ENCODE results near the gene CHAT. TPM values are rescaled to one million over a fixed set of nuclear protein-coding genes. Genes with fewer than 3 reads are reported as not detected.

CHAT gene
- polyA plus RNA-seq, 4 donors = not detected

DNA sequence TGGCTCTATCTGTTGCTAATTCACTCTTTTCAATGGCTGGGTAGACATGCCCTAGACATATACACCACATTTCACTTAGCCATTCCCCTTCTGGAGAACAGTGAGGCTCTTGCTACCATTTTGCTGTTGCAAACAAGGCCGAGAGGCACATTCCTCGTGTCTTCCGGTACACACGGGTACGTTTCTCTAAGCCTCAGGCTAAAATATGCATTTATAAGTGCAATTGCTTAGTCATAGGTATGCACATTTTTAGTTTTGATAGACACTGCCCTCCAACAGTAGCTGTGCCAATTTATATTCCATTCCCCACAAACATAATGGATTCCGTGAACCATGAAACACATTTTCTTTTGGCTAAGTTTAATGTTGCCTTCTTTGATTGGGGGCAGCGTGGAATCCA is 13.2 kb downstream of the CHAT start:
- no peak for DNase-seq (ENCODE audit: low read depth in 4 of 4, low spot score in 2 of 4)

DNA sequence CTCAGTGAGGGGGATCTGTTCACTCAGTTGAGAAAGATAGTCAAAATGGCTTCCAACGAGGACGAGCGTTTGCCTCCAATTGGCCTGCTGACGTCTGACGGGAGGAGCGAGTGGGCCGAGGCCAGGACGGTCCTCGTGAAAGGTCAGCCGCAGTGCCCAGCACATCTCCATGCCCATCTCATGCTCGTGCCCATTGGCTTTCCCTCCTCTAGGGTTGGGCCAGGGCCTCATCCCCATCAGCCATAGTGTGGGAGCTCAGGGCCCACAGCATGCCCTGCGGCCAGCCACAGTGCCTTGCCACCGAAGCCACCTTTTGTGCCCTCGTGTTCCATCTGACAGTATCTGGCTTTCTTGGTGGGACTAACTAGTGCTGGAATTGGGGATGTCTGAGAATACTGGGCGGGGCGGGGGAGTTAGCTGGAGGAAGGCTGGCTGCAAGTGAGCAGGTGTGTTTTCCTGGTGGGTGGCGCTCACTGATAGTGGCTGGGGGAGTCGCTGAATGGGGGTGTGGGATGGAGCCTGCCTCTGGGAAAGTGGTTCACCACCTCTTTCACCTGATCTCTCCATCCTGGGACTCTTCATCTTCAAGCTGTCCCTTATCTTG is 13.9 kb downstream of the CHAT start:
- DNase-seq (ENCODE audit: low read depth in 4 of 4, low spot score in 2 of 4) = no peak

DNA sequence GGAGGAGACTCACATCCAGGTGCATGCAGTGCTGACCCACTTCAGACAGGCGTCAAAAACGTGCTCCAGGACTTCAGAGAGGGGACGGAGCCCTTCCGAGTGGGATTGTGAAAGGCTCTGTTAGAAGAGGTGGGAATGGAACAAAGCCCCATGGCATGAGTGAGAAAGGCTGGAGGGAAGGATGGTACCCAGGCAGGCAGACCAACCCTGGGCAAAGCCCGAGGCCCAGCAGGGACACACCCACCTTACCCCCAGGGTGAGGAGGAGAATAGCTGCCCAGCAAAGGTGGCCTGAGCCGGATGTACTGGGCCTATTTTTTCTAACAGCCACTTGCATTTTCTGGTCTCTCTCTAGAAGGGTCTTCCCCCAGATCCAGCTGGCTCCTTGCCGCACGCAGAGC is 14.8 kb downstream of the CHAT start:
- DNase-seq (ENCODE audit: low read depth in 4 of 4, low spot score in 2 of 4) = no peak

DNA sequence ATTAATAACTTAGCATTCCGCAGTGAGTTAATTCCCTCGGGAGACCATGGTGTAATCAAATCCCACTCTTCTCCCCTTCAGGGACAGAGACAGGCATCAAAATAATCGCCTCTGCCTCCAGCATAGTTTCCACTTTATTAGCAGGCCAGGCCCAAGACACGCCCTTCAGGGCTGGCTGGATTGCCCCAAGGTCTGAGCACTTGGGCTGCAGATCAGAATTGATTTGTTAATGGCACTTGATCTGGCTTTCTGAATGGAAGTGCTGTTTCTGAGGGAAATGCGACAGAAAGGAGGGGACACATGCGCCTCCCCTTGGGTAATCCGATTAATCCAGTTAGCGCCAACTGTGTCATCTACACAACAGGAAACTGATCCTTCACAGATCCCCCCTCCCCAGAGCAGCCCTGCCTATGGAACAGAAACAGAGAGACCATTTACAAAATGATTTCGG is 15.6 kb downstream of the CHAT start:
- DNase-seq (ENCODE audit: low read depth in 4 of 4, low spot score in 2 of 4) = no peak

DNA sequence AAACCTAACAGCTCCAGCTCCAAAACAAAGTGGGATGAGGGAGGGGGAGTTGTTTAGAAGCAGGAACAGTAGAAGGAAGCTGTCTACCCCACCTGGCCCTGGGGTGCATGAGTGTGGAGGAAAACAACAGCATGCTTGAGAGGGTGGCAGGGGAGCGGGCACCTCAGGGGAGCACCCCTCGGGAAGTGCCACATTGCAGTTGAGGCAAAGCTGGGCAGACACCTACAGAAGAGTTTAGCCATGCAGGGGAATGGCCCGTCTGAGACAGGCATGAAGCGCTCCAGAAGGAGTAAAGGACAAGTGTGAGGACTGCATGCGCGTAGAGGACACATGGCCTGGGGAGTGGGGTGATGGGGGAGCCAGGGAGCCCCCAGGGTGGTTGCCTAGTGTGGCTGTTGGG is 18.1 kb downstream of the CHAT start:
- no peak for DNase-seq (ENCODE audit: low read depth in 4 of 4, low spot score in 2 of 4)

DNA sequence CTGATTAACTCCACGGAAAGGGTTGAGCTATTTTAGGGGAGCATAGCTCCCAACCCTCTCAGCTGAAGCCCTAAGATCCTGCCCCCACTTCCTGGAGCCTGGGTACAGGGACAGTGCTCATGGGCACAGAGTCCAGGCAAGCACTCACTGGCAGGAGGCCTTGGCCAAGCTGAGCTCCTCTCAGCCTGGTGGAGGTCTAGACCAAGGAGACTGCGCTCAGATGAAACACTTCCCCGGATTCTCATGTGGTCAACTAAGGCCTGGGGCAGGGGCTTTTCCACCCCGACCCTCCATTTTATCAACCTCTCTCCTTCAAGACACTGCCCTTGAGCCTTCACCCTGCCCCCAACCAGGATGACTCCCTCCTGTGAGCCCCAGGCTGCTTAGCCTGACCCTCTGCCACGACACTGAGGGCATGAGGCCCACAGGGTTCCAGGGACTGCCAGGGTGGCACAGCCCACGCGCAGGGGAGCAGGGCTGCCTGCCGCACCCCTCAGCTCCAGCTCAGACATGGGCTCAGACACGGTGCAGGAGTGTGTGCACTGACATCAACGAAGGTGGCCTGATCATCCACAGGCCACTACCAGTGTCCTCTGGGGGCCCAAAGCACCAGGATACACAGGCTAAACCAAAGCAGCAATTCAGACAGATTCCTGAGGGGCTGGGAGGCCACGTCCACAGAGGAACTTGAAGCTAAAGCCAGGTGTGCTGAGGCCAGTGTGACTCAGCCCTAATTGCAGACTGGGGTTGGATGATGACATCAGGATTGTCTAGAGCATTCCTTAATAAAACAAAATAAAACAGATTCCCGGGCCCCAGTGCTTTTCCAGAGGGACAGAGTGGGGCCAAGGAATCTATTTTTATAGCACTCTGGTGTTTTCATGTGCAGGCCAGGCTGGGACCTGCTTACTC is 18.8 kb downstream of the CHAT start:
- no peak for DNase-seq (ENCODE audit: low read depth in 4 of 4, low spot score in 2 of 4)

DNA sequence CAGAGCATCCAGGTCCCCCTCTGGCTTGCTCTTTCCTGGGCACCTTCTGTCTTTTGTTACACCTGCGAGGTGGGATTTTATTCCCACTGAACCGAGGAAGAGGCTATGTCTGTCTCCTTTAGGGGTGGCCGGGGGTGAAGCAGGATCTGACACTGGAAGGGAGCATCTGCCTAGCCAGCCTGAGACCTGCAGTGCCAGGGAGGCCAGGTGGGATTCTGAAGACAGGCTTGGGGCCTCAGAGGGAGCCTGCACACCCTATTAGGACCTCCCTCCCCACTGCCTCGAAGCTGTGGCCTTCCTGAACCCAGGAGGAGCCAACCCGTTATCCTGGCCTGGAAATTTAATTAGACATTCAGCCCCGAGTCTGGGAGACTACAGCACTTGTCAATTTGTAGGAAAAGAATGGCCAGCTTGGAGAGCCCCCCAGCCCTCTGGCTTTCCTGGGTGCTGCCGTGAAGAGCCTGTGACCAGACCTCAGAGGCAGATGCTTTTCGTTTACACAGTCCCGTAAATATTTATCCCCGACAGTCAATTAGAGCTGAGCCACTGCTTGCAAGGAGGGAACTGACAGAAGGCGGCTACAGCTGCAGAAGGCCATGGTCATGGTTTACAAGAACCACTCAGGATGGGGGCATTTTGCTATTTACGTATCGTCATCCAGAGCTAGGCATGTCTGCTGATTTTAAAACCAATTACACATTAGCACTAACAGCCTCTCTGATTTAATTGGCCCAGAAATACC is 19.7 kb downstream of the CHAT start:
- no peak for DNase-seq (ENCODE audit: low read depth in 4 of 4, low spot score in 2 of 4)

DNA sequence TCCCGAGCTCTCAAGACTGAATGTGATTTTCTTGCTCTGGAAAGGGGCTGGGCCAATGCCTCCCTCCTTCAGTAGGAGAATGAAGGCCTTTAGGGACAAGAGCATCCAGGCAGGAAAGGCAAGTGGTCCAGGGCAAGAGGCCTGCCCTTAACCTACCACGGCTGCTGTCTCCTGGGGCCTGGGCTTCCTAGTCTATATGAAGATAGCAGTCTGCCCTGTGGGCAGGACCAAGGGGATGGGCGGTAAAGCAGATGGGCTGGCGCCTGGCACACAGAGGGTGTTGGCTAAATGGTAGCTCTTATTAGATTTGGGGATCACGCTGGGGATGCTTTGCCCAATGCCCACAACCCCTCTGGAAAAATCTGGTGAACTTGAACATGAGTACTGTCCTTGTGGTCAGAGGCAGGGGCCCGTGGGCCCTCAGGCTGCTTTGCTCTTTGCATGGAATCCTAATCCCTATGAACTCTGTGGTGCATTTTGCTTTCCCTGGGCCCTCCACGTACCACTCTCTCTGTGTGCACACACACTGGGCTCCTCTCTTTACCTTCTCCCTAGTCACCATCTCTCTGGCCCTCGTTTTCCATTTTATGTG is 20.3 kb downstream of the CHAT start:
- DNase-seq (ENCODE audit: low read depth in 4 of 4, low spot score in 2 of 4) = no peak

DNA sequence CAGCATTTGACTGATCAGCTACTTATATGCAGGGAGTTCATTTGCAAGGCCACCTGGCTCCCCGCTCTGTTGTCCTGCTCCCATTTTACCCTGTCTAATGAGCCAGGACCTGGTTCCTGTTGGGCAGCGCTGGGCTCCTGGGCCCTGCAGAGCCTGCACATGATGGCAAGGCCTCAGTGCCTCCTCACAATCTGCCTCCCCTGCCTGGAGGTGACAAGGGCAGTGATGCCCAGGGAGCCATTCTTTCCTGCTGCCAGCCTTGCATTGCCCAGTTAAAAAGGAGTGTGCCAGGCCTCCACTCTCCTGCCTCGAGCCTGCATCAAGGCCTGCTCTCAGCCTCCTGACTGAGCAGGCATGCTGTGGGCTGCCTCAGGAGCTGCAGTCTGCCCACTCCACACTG is 28.5 kb downstream of the CHAT start:
- DNase-seq (ENCODE audit: low read depth in 4 of 4, low spot score in 2 of 4) = no peak

DNA sequence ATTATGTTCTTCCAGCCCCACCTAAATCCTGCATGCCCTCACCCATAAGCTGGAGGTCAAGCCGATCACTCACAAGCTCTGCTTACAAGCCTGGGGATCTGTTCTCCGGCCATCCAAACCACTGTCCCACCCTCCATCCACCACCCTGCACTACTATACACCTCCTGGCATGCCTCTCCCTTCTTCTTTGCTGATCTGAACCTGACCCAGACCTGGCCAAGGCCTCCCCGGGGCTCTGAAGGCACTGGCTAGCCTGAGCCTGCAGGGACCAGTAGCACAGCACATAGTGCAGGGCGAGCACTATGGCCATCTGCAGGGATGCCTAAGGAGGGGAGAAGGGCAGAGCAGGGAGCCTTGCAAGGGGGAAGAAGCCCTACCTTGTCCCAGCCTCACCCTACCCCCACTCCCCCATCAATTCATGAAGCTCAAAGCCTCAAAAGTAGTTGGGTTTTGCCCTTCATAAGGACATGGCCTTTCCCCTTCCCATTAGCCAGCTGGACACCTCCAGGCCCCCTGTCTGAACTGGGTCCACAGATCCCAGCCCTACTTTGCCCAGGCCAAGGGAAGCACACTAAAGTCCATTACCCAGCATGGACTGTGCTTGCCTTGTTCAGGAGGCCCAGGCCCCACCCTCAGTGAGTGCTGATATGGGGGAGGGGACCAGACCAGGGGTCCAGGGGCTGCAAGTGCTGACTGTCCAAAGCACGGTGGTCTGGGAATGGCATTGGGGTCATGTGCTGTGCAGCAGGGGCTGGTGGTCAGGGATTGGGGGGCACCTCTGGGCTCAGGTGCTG is 29.6 kb downstream of the CHAT start:
- no peak for DNase-seq (ENCODE audit: low read depth in 4 of 4, low spot score in 2 of 4)

DNA sequence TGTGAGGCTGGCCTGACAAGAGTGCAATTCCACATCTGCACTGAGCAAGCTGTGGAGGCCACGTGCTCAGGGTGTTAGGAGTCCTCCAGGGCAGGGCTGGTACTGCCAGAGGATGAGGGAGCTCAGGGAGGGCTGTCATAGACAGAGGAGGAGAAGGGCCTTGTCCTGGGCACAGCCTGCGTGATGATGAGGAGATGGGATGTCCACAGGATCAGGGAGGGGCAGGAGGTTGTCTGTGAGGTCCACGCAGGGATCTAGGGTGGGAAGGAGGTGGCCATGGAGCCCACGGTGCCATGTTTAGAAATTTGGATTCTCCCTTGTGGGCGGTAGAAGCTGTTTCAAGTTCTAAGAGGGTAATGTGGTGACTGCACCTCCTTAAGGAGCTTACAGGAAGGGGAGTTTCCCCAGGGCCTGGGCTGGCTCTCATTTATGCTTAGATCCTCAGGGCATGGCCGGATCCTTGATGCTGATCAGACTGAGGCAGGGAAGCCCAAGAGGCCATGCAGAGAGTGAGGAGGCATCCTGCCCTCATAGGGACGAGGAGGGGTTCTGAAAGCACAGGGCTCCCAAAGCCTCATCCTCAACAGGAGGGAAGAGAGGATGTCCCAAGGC is 30.3 kb downstream of the CHAT start:
- DNase-seq (ENCODE audit: low read depth in 4 of 4, low spot score in 2 of 4) = no peak

DNA sequence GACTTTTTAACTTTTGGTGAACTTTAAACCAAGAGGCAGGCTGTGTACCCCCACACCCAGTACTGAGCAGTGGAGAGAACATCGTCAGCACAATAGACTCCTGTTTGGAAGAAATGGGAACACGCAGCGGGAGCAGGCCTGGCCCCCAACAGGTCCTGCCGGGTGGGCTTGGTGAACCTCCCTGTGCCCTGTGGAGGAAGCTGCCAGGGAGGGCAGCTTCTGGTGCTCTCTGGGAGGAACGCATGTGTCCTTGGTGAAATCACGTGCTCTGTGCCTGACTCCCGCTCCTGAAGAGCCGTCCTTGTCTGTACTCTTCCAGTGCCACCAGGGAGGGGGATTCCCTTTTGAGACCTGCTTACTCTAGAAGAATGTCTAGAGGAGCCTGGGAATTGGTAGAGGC is 31.6 kb downstream of the CHAT start:
- DNase-seq (ENCODE audit: low read depth in 4 of 4, low spot score in 2 of 4) = no peak

DNA sequence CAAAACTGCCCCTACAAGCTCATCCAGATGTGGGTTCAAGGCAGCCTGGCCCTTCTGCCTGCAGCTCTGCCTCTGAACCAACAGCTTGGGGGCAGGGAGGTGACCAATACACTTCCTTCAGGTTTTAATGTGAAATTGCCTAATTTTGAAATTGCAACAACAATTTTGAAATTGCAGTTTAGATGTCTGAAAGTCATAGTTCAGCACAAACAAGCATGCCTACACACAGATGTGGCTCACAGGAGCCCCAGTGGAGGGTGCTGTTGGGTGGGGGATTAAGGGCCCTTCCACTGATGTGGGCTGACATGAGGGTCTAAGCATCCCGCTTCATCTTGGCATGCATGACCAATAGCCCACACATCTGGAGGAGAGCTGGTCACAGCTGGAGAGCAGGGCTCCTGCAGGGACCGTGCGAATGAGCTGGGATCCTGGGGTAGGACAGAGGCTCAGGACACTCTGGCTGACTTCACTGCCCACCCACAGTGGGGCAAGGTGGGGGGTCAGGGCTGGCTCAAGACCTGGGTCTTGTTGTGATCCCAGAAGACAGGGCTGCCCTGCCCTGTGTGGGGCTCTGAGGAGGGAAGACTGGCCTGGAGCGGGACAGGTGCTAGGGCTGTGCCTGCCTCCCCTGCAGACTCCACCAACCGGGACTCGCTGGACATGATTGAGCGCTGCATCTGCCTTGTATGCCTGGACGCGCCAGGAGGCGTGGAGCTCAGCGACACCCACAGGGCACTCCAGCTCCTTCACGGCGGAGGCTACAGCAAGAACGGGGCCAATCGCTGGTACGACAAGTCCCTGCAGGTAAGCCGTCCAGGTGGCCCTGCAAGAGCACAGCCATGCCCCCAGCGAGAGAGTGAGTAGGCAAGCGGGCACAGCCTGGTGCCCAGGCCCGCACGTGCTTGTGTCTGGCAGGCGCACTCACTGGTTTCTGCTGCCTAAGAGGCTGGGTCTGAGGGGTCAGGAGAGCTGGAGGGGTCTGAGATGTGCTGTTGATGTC is 32.3 kb downstream of the CHAT start:
- no peak for DNase-seq (ENCODE audit: low read depth in 4 of 4, low spot score in 2 of 4)

DNA sequence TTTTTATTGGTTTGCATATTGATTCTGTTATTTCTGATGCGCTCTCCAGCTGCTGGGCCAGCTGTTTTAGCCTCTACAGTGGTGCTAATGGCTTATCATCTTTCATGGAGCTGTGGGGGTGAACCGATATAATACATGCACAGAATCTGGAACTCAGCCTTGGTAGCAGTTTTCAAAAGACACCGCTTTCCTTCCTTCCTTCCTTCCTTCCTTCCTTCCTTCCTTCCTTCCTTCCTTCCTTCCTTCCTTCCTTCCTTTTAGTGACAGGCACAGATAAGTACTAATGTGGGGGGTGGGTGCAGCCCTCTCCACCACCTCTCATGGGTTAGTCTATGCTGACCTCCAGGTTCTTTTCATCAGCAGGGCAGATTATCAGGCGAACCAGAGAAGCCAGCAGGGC is 33.7 kb downstream of the CHAT start:
- DNase-seq (ENCODE audit: low read depth in 4 of 4, low spot score in 2 of 4) = no peak

DNA sequence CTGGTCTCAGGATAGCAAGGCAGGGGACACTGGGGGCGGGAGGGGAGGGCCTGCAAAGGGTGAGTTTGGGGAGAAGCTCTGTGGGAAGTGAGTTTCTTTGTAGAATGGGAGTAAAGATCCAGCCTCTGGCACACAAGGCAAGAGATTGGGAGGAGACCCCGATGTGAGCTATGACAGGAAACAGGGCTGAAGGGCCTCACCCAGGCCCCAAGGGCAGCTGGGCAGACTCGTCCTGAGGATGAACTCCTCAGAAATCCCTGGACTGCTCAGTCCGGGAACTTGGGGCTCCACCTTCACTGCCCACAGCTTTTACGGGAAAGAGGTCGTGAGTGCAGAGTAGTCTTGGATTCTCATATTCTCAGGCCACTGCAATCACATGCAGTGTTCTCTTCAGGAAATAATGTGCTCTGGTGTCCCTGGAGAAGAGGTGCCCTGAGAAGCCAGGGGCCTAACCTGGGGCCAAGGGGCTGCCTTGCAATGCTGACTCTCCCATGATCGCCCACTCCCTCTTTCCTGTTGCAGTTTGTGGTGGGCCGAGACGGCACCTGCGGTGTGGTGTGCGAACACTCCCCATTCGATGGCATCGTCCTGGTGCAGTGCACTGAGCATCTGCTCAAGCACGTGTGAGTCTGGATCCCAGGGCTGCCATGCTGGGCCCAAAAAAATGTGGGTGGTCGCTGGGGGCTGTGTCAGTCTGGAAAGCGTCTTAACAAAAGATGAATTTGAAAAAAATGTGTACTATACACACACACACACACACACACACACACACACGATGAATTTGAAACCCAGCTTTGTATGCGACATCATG is 34.4 kb downstream of the CHAT start:
- DNase-seq (ENCODE audit: low read depth in 4 of 4, low spot score in 2 of 4) = no peak

DNA sequence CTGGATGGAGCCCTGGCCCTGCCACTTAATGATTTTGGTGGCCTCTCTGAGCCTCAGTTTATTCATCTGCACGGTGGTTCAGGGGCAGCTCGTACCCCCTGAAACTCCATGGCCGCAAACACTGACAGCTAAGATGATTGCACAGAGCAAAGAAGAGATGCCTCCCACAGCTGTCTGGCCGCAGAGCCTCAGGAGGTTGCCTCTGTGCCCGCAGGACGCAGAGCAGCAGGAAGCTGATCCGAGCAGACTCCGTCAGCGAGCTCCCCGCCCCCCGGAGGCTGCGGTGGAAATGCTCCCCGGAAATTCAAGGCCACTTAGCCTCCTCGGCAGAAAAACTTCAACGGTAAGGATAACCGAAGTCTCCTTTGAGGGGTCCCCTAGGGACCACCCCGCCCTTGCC is 35.5 kb downstream of the CHAT start:
- DNase-seq (ENCODE audit: low read depth in 4 of 4, low spot score in 2 of 4) = no peak

DNA sequence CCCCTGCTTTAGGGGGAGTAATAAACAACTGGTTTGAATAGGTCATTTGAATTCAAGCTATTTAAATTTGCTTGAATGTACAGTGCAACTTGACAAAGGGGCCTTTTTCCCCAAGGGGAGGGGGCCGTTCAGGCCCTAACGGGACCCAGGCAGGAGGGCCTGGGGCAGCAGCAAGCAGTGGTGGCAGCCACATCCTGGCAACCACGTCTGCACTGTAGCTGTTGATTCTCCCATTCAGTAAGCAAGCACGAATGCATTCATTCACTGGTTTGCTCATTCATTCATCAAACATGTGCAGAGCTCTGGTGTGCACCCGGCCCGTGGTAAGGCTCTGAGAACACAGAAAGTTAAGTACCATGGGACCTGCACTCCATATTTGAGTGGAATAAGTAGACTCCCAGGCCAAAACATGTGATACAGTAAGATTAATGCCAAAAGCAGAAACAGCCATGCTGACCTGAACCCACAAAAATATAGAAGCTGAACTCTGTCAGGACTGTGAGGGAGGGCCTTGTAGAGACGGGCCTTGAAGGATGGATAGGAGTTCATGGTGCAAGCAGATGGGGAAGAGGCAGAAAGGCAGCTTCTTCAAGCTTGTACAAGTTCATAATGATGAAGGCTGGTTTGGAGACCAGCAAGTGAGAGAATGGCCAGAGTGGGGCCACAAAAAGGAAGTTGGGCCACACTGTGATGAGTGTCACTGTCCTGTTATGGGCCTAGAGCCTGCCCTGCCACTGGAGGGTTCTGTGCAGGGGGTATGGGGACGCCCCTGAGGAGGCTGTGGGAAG is 36.3 kb downstream of the CHAT start:
- no peak for DNase-seq (ENCODE audit: low read depth in 4 of 4, low spot score in 2 of 4)

Measured in left renal cortex interstitium (tissue), 4 donors.